Esophagus (tissue), 2 donors: ENCODE data around the gene BPNT1. TPM values are rescaled to one million over a fixed set of nuclear protein-coding genes. Genes with fewer than 3 reads are reported as not detected.

Experiments
- H3K27ac ChIP-seq, 2 donors: one replicate each; pipeline ENCODE4 v1.5.1; 2013; ENCODE audit warnings: low read depth in 2 of 2, mild to moderate bottlenecking in 2 of 2, inconsistent platforms in 1 of 2, low read length in 1 of 2, moderate library complexity in 1 of 2
- H3K27me3 ChIP-seq, 2 donors: one replicate each; pipeline ENCODE4 v1.6.1; 2013; ENCODE audit warnings: low read length in 2 of 2, control low read depth in 1 of 2, mild to moderate bottlenecking in 1 of 2; ENCODE audit not compliant: insufficient read depth in 2 of 2, control insufficient read depth in 1 of 2
- H3K36me3 ChIP-seq, 2 donors: one replicate each; pipeline ENCODE4 v1.6.1; 2013; ENCODE audit warnings: low read length in 1 of 2; ENCODE audit not compliant: control insufficient read depth in 2 of 2, insufficient read depth in 2 of 2
- H3K4me1 ChIP-seq, 2 donors: one replicate each; pipeline ENCODE4 v1.6.1; 2013; ENCODE audit warnings: low read length in 1 of 2; ENCODE audit not compliant: control insufficient read depth in 2 of 2, insufficient read depth in 2 of 2
- H3K4me3 ChIP-seq, 2 donors: one replicate each; pipeline ENCODE4 v1.5.1; 2013; ENCODE audit warnings: low read length in 2 of 2, mild to moderate bottlenecking in 2 of 2, low read depth in 1 of 2, moderate library complexity in 1 of 2
- H3K9me3 ChIP-seq, 2 donors: one replicate each; pipeline ENCODE4 v1.6.1; 2013; ENCODE audit warnings: mild to moderate bottlenecking in 2 of 2, low read depth in 1 of 2, low read length in 1 of 2, moderate library complexity in 1 of 2; ENCODE audit not compliant: control insufficient read depth in 2 of 2, insufficient read depth in 1 of 2
- WGBS, 2 donors: extraction: QIAGEN DNeasy Blood & Tissue Kit; methylation state at CpG; one replicate each; pipeline ENCODE4 v1.1.7; 2013; 5-methylcytosine and 5-hydroxymethylcytosine counted together
- polyA plus RNA-seq, 2 donors: library from polyadenylated mRNA; stranded (reverse); fragments of 200-250 nt; gene quantifications; one replicate each; pipeline ENCODE4 v1.2.3, GENCODE V29; 2013
- donor health status: healthy with polysubstance abuse.
- donor health status: Bipolar disorder and iron deficiency.

The BPNT1 gene, protein sequence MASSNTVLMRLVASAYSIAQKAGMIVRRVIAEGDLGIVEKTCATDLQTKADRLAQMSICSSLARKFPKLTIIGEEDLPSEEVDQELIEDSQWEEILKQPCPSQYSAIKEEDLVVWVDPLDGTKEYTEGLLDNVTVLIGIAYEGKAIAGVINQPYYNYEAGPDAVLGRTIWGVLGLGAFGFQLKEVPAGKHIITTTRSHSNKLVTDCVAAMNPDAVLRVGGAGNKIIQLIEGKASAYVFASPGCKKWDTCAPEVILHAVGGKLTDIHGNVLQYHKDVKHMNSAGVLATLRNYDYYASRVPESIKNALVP
- polyA plus RNA-seq = 10 to 100 TPM in 1 of 2 donors, 1 to 10 TPM in 1; 8.7 to 17.9 TPM

DNA sequence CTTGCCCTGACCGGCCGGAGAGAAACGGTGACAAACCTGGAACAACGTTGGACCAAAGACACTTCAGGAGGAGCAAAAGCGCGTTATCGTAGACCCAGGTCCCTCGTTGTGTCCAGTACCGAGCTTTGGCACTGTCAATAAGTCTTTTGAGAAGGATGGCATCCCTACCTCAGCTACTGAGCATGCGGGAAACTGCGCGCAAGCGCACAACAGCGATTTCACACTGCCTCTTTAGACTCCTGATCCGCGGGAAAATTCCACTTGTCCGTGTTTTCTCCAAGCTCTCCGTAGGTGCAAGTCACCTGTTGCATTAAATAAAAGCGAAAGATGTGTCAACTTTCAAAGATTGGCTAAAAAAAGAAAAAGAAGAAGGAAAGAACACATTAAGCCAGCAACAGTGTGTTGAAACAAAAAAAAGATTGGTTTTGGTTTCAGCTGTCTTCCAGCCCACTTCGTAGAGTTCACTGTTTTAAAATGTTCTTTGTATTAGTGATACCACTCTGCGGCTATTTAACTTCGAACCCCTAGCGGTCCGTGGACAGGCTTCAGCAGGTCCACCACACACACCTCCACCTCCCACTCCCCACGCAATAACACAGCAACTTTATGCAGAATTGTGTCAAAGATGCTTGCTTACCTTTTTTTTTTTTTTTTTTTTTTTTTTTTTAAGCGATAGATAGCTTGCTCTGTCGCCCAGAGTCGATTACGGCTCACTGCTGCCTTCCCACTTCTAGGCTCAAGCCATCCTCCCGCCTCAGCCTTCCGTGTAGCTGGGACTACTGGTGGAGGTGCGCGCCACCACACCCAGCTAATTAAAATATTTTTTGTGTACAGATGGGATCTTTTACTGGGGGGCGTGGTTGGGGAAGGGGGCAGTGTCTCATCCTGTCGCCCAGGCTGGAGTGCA, at the start of gene BPNT1:
Gene BPNT1 (minus strand): TSS at position 139 of the 907 bp plus-strand sequence. CDS start 9,942 bp downstream, outside the sequence.
- 6 to 8% methylated on average over 35 of the region's 35 CpGs for WGBS, 2 donors
- peak within 1 kb of the TSS; percentile 36 to 85 for H3K27ac ChIP-seq
- peak within 1 kb of the TSS; percentile 60 to 73 for H3K4me3 ChIP-seq
- H3K9me3 ChIP-seq = no peaks in the 10 kb centered on the region
- no peaks in the 10 kb centered on the region for H3K36me3 ChIP-seq
- H3K27me3 ChIP-seq = no peaks in the 10 kb centered on the region
- H3K4me1 ChIP-seq = peaks cover under 1 to 3% of the 10 kb centered on the region in 2 donors

DNA sequence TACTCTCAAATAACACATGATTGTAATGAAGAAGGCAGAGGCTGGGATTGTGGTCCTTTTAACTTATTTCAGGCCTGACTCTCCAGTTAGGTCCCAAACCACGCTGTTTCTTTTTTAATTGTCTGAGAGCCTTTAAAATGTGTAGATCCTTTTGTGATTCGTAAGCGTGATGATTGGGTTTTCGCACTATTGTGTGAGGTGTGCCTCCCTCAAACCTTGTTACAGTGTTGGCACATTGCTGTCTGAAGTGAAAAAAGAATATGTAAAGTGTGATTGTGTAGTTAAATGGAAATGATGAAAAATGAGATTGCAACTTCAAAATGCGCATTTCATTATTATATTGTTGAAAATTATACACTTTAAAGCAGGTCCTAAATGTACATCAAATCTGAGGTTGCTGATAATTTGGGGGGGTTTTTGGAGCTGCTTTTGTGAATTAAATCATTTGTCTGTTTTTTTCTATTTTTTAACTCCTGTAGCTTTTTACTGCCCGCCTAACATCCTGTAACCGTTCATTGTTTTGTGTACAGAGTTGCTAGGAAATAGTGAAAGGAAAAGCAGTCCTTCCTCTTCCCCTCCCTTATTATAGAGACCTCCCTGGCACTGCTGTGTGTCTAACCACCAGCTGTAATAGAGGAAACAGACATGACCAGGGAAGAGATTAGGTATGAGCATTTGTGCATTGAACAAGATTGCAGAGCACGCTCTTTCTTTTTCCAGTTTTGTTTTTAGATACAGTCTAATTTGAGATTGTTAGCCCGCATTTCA, 47.6 kb upstream of the BPNT1 start:
- no peaks in the 10 kb centered on the region for H3K27me3 ChIP-seq
- peak overlapping the region in 1 of 2 donors; percentile 4 for H3K27ac ChIP-seq
- no peaks in the 10 kb centered on the region for H3K4me1 ChIP-seq
- no peaks in the 10 kb centered on the region for H3K9me3 ChIP-seq
- 77% methylated on average over 9 of the region's 9 CpGs for WGBS, 2 donors
- peaks cover 4 to 12% of the 10 kb centered on the region in 2 donors for H3K36me3 ChIP-seq
- H3K4me3 ChIP-seq = no peak overlapping the region

DNA sequence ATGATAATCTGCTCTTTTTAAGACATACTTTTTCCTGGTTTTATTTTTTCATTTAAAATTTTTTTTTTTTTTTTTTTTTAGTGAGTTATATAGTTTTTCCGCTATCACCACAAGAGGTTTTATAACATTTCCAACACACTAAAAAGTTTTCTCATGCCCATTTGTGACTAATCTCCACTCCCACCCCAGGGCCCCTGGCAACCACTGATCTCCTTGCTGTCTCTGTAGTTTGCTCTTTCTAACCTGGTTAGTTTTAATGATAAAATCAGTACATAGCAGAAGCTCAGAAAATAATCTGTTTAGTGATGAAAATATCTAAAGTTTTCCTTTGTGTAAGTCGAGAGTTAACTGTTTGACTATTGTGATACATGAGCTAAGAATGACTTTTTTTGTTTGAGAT, 46.2 kb upstream of the BPNT1 start:
- Histone ChIP-seq H3K4me3 (no peak overlapping the region), H3K36me3 (peaks cover 4 to 5% of the 10 kb centered on the region in 2 donors), H3K27me3 (no peaks in the 10 kb centered on the region), H3K27ac (no peak overlapping the region), H3K9me3 (no peaks in the 10 kb centered on the region), H3K4me1 (no peaks in the 10 kb centered on the region)
- WGBS, 2 donors = 88 to 92% methylated on average over 2 of the region's 2 CpGs

DNA sequence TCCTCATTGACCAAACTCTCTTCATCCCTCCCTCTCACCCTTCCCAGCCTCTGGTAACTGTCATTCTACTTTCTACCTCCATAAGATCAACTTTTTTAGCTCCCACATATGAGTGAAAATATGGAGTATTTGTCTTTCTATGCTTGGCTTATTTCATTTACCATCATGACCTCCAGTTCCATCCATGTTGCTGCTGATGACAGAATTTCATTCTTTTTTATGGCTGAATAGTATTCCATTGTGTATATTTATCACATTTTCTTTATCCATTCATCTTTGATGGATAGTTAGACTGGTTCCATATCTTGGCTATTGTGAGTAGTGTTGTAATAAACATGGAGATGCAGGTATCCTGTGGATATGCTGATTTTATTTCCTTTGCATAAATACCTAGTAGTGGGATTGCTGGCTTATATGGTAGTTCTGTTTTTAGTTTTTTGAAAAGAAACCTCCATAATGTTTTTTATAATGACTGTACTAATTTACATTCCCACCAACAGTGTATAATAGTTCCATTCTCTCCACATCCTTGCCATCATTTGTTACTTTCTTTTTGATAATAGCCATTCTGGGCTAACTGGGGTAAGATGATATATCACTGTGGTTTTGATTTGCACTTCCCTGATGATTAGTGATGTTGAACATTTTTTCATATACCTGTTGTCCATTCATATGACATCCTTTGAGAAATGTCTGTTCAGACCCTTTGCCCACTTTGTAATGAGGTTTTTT, 40.1 kb upstream of the BPNT1 start:
- Histone ChIP-seq H3K4me3 (no peak overlapping the region), H3K27me3 (no peaks in the 10 kb centered on the region), H3K9me3 (no peaks in the 10 kb centered on the region), H3K36me3 (peaks cover 2 to 5% of the 10 kb centered on the region in 2 donors), H3K4me1 (no peaks in the 10 kb centered on the region), H3K27ac (no peak overlapping the region)

DNA sequence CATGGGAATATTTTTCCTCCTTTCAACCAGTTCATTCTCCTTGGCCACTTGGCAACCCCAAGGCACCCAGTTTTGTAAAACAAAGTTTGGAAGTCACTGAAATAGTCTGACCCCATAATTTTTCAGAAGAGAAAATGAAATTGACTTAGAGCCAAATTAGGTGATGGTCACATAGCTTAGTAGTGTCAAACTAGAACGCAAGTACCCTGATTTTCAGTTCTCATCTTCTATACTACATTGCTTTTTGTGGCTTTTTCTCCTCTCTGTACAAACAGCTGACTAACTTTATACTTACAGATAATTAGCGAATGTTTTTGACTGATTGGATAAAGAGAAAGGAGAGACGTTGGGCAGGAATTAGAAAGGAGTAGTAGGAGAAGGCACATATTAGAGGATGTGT, 37.5 kb upstream of the BPNT1 start:
- WGBS, 2 donors = 86 to 88% methylated on average over 3 of the region's 3 CpGs
- Histone ChIP-seq H3K4me3 (no peak overlapping the region), H3K9me3 (no peaks in the 10 kb centered on the region), H3K36me3 (peaks cover 0 to 3% of the 10 kb centered on the region in 2 donors), H3K27ac (no peak overlapping the region), H3K27me3 (no peaks in the 10 kb centered on the region), H3K4me1 (no peaks in the 10 kb centered on the region)

DNA sequence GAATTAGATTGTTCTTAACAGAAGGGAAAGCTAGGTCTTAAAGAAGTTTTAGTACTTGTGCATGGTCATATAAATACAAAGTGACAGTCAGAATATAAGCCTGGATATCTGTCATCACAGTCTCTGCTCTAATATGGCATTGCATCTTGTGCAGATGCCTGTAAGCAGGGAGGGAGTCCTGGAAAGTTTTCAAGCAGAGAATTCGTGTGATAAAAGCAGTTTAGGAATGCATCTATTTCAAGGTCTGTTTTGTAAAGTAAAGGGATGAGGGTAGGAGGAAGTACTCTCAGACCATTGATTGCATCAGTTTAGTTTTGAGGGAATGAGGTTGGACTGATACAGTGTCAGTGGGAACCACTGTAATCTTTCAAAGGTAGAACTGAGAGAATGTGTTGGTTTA, 35.0 kb upstream of the BPNT1 start:
- WGBS, 2 donors = 21 to 36% methylated on average over 1 of the region's 1 CpG
- Histone ChIP-seq H3K4me3 (no peak overlapping the region), H3K27ac (no peak overlapping the region), H3K4me1 (no peaks in the 10 kb centered on the region), H3K36me3 (peaks cover 0 to 3% of the 10 kb centered on the region in 2 donors), H3K27me3 (no peaks in the 10 kb centered on the region), H3K9me3 (no peaks in the 10 kb centered on the region)

DNA sequence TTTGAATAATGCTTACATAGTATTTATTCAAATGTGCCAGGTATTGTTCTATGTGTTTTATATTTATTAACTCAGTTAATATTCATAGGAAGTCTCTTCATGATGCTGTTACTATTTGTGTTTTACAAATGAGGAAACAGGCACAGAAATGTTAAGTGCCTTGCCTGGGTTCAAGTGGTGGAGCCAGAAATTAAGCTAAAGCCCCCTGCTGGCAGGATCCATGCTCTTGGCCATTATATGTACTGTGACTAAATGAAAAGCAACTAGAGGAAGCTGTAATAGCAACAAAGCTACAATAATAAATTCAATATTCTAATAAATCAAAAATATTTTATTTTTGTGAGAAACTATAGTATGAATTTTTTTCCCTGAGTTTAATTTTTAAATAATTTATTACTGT, 34.3 kb upstream of the BPNT1 start:
- no peaks in the 10 kb centered on the region for H3K4me1 ChIP-seq
- no peak overlapping the region for H3K27ac ChIP-seq
- H3K27me3 ChIP-seq = no peaks in the 10 kb centered on the region
- no peak overlapping the region for H3K4me3 ChIP-seq
- peaks cover 0 to 3% of the 10 kb centered on the region in 2 donors for H3K36me3 ChIP-seq
- H3K9me3 ChIP-seq = no peaks in the 10 kb centered on the region

DNA sequence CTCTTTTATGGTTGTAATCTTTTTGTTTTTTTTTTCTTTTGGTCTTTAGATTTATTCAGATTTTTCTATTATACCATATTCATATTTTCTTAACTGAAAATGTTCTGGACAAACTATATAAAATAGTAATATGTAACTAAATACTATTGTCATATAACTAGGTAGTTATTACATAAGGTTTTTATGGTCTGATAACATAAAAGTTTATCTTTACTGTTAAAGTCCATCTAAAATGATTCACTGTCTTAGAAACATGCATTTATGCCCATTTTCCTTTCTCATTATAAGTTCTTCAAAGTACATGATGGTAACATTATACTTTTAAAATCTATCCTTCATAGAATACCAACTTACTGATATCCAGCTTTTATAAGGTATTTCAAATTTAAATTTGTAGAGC, 33.5 kb upstream of the BPNT1 start:
- Histone ChIP-seq H3K4me1 (no peaks in the 10 kb centered on the region), H3K9me3 (no peaks in the 10 kb centered on the region), H3K36me3 (no peaks in the 10 kb centered on the region), H3K27ac (no peak overlapping the region), H3K4me3 (no peak overlapping the region), H3K27me3 (no peaks in the 10 kb centered on the region)
